HG03442 (cell line): ENCODE measurements around the gene CCNF.

Source experiments
- ATAC-seq: cut with Tn5 transposase; IDR thresholded peaks from one replicate; pipeline ENCODE4 v1.9.1; 2021; ENCODE audit warnings: mild to moderate bottlenecking, moderate library complexity; ENCODE audit not compliant: unreplicated experiment

The CCNF gene

GRCh38 chr16:2455081-2455845, 26.0 kb downstream of the CCNF start:
- ATAC-seq = no peak

- no peak for ATAC-seq
These were observed 27.4 kb downstream of the CCNF start for GRCh38 chr16:2456551-2457153.

GRCh38 chr16:2457267-2457666, 28.0 kb downstream of the CCNF start:
- ATAC-seq = no peak

GRCh38 chr16:2457946-2458345, 28.7 kb downstream of the CCNF start:
- no peak for ATAC-seq

- ATAC-seq = no peak
These were observed 29.8 kb downstream of the CCNF start for GRCh38 chr16:2458887-2459646.

GRCh38 chr16:2459647-2460390, 30.6 kb downstream of the CCNF start, which contains the start of gene TEDC2:
TSS of gene TEDC2 (plus strand) at chr16:2460109. CDS start at chr16:2460145, 36 bp downstream.
- peak; percentile 81 for ATAC-seq

- no peak for ATAC-seq
These were observed 31.1 kb downstream of the CCNF start for GRCh38 chr16:2460391-2460713.

- no peak for ATAC-seq
These were observed 31.7 kb downstream of the CCNF start for GRCh38 chr16:2460916-2461315.

- no peak for ATAC-seq
These were observed 33.0 kb downstream of the CCNF start for GRCh38 chr16:2462031-2462866.

GRCh38 chr16:2464333-2464732, 35.1 kb downstream of the CCNF start:
- ATAC-seq = no peak

GRCh38 chr16:2465653-2466415, 36.6 kb downstream of the CCNF start:
- ATAC-seq = no peak

GRCh38 chr16:2466667-2467527, 37.6 kb downstream of the CCNF start:
- no peak for ATAC-seq

- ATAC-seq = no peak
These were observed 38.4 kb downstream of the CCNF start for GRCh38 chr16:2467528-2468232.

GRCh38 chr16:2468233-2468724, 39.0 kb downstream of the CCNF start:
- ATAC-seq = no peak

GRCh38 chr16:2468725-2469398, 39.6 kb downstream of the CCNF start:
- ATAC-seq = no peak

GRCh38 chr16:2469399-2470233, 40.4 kb downstream of the CCNF start:
- ATAC-seq = no peak
